HepG2 (cell line): Measurements from ENCODE around the gene BCL11B. TPM values are rescaled to one million over a fixed set of nuclear protein-coding genes. Genes with fewer than 3 reads are reported as not detected.
A peak's percentile ranks its signal among the peaks of the same experiment; 100 is the strongest.

Experiments
- AHDC1 ChIP-seq: sonication (generic); formaldehyde crosslinking; IDR thresholded peaks from 2 replicates; pipeline ENCODE4 v1.5.1; 2020; ENCODE audit warnings: mild to moderate bottlenecking, missing genetic modification reagents, borderline replicate concordance
- AKAP8 ChIP-seq: sonication (generic); formaldehyde crosslinking; IDR thresholded peaks from 2 replicates; pipeline ENCODE4 v1.5.1; 2020; ENCODE audit warnings: mild to moderate bottlenecking, missing genetic modification reagents
- CEBPG ChIP-seq: IDR thresholded peaks from 2 replicates; pipeline ENCODE4 v1.6.1; 2016
- HMGXB3 ChIP-seq: sonication (generic); formaldehyde crosslinking; IDR thresholded peaks from 2 replicates; pipeline ENCODE4 v1.4.0; 2020; ENCODE audit warnings: missing genetic modification reagents, borderline replicate concordance
- IRF2 ChIP-seq: IDR thresholded peaks from 2 replicates; pipeline ENCODE4 v1.6.1; 2018; ENCODE audit warnings: missing genetic modification reagents, missing compliant biosample characterization
- NFAT5 ChIP-seq: sonication (generic); formaldehyde crosslinking; IDR thresholded peaks from 2 replicates; pipeline ENCODE4 v1.4.0; 2020; ENCODE audit warnings: missing genetic modification reagents
- NFE2L1 ChIP-seq: sonication (generic); formaldehyde crosslinking; IDR thresholded peaks from 2 replicates; pipeline ENCODE4 v1.4.0; 2020; ENCODE audit warnings: missing genetic modification reagents, mild to moderate bottlenecking, borderline replicate concordance
- SIX1 ChIP-seq: sonication (generic); formaldehyde crosslinking; IDR thresholded peaks from 2 replicates; pipeline ENCODE4 v1.4.0; 2020; ENCODE audit warnings: missing genetic modification reagents, borderline replicate concordance
- ZGPAT ChIP-seq: IDR thresholded peaks from 2 replicates; pipeline ENCODE4 v1.6.1; 2016; ENCODE audit warnings: mild to moderate bottlenecking
- ZNF326 ChIP-seq: sonication (generic); formaldehyde crosslinking; IDR thresholded peaks from 2 replicates; pipeline ENCODE4 v1.4.0; 2020; ENCODE audit warnings: missing genetic modification reagents, borderline replicate concordance
- ZNF329 ChIP-seq: sonication (generic); formaldehyde crosslinking; IDR thresholded peaks from 2 replicates; pipeline ENCODE4 v1.9.0; 2021; ENCODE audit warnings: low read depth, mild to moderate bottlenecking, missing genetic modification reagents
- ZNF562 ChIP-seq: sonication (generic); formaldehyde crosslinking; IDR thresholded peaks from 2 replicates; pipeline ENCODE4 v1.8.0; 2022; ENCODE audit warnings: missing genetic modification reagents, borderline replicate concordance
- polyA plus RNA-seq, 8 experiments: library from polyadenylated mRNA; depleted of rRNA in 3 of 8; stranded (reverse) in 7 of 8; unstranded in 1 of 8; fragments of >200 nt; fragmentation: Illumina TruSeq in 4 of 8; extraction: Trizol in 4 of 8; gene quantifications; 2 replicates each; pipeline versions ENCODE4 v1.2.1 to v1.2.3, GENCODE V29; 2011 to 2016; ENCODE audit warnings: low read depth in 4 of 8, missing spikeins in 1 of 8, mixed read lengths in 1 of 8; ENCODE audit not compliant: insufficient read depth in 1 of 8
- total RNA-seq, 5 experiments: library from RNA; depleted of rRNA; stranded (reverse); fragments of >200 nt; fragmentation: Illumina TruSeq; extraction: Trizol; gene quantifications; 2 replicates each; pipeline ENCODE4 v1.2.3, GENCODE V29; 2016; ENCODE audit warnings: low read depth in 1 of 5

BCL11B gene
- total and polyA plus RNA-seq, 2 of the 13 experiments (the other 11 are each of a cell fraction or from before 2014, with no cell fraction given) = not detected

DNA sequence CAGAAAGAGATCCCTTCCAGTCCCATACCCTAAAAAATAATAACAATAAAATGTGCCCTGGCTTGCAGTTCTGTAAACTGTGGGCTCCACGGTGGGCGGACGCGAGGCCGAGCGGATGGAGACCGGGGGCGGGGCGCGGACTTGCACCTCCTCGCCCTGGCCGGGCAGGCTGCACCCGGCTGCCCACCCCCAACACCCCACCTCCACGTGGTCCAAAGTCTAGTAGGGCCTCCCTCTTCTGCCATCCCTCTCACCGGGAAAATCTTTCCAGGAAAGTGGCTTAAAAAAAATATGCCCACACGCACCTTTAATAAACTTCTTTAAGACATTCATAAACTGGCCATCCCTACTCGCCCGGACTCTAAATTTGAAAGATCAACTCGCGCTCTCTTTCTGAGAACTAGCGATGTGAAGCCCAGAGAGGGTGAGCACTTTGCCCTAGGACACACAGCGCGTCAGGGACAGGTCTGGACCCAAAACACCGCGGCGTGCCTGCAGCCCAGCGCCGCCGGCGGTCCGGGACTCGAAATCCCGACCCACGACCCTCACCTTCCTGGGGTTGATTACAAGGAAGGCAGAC lies 1.9 kb upstream of the BCL11B start (continued):
- no peak for TF ChIP-seq HMGXB3 (CRISPR knock-in tag)
- TF ChIP-seq IRF2 (CRISPR knock-in tag) = no peak
- TF ChIP-seq ZNF326 (CRISPR knock-in tag) = no peak
- TF ChIP-seq ZNF329 (CRISPR knock-in tag) = no peak
- TF ChIP-seq ZNF562 (CRISPR knock-in tag) = no peak
- TF ChIP-seq AKAP8 (CRISPR knock-in tag) = no peak
- TF ChIP-seq NFAT5 (CRISPR knock-in tag) = no peak
- no peak for TF ChIP-seq NFE2L1 (CRISPR knock-in tag)
- TF ChIP-seq ZGPAT (CRISPR knock-in tag) = 0 out of 2 replicates have a peak, but pooled peaks have one; percentile 8
- no peak for TF ChIP-seq SIX1 (CRISPR knock-in tag)
- no peak for TF ChIP-seq CEBPG (CRISPR knock-in tag)
- no peak for TF ChIP-seq AHDC1
